HFF-Myc (cell line): Measurements from ENCODE around the gene SLC44A1.

Experiments
- DNase-seq: peaks from one replicate; pipeline ENCODE4 v3.0.0-alpha.2; 2011; ENCODE audit warnings: low read depth; ENCODE audit errors: extremely low read depth
- H3K4me3 ChIP-seq: replicated peaks from 2 replicates; pipeline ENCODE4 v1.5.1; 2011; ENCODE audit warnings: low read depth, mild to moderate bottlenecking, control low read depth, low read length
- CTCF ChIP-seq: IDR thresholded peaks from 2 replicates; pipeline ENCODE4 v1.5.1; 2012; ENCODE audit warnings: mild to moderate bottlenecking, low read depth, low read length, control low read depth; ENCODE audit errors: missing control alignments

Gene SLC44A1

GRCh38 chr9:105313238-105313637 is 68.8 kb downstream of the SLC44A1 start:
- TF ChIP-seq CTCF: no peak

GRCh38 chr9:105316703-105317102 is 72.3 kb downstream of the SLC44A1 start:
- no peak for DNase-seq
- no peak overlapping the region for H3K4me3 ChIP-seq
- TF ChIP-seq CTCF: no peak

More at GRCh38 chr9:105313238-105313637, 68.8 kb downstream of the SLC44A1 start:
- no peak for DNase-seq
- H3K4me3 ChIP-seq: no peak overlapping the region

GRCh38 chr9:105318729-105319191 is 74.3 kb downstream of the SLC44A1 start:
- TF ChIP-seq CTCF: no peak
- no peak for DNase-seq
- H3K4me3 ChIP-seq: no peak overlapping the region

- no peak overlapping the region for H3K4me3 ChIP-seq
- no peak for TF ChIP-seq CTCF
- no peak for DNase-seq
These were observed 74.9 kb downstream of the SLC44A1 start for GRCh38 chr9:105319202-105319813.

- no peak overlapping the region for H3K4me3 ChIP-seq
- TF ChIP-seq CTCF: no peak
- no peak for DNase-seq
These were observed 76.1 kb downstream of the SLC44A1 start for GRCh38 chr9:105320568-105320967.

GRCh38 chr9:105328296-105328695 is 83.8 kb downstream of the SLC44A1 start:
- no peak for DNase-seq
- no peak overlapping the region for H3K4me3 ChIP-seq
- TF ChIP-seq CTCF: no peak
